ENCODE results near the gene POGZ.
"Not testable (repeated sequence)": the region's sequence is repeated elsewhere in the genome, so short reads cannot be mapped to it uniquely, and the experiment has no call there.

Gene POGZ

GRCh38 chr1:151478140-151478812, 19.0 kb upstream of the POGZ start:
- DNase-seq (ENCODE audit: low read depth, low spot score) = no peak

GRCh38 chr1:151477066-151477465, 17.8 kb upstream of the POGZ start:
- DNase-seq (ENCODE audit: low read depth, low spot score) = no peak

GRCh38 chr1:151476083-151476482, 16.8 kb upstream of the POGZ start:
- no peak for DNase-seq (ENCODE audit: low read depth, low spot score)

- DNase-seq (ENCODE audit: low read depth, low spot score) = no peak
Measured at GRCh38 chr1:151475175-151475574, 15.9 kb upstream of the POGZ start.

- DNase-seq (ENCODE audit: low read depth, low spot score) = no peak
Measured at GRCh38 chr1:151474745-151475144, 15.5 kb upstream of the POGZ start.

GRCh38 chr1:151472856-151473731, 13.8 kb upstream of the POGZ start:
- DNase-seq (ENCODE audit: low read depth, low spot score) = no peak

- no peak for DNase-seq (ENCODE audit: low read depth, low spot score)
Measured at GRCh38 chr1:151465026-151465425, 5.7 kb upstream of the POGZ start.

GRCh38 chr1:151461694-151462093, 2.4 kb upstream of the POGZ start:
- DNase-seq (ENCODE audit: low read depth, low spot score) = no peak

GRCh38 chr1:151458802-151459330, 428 bp downstream of the POGZ start:
- DNase-seq (ENCODE audit: low read depth, low spot score) = no peak

GRCh38 chr1:151457911-151458801, 1.1 kb downstream of the POGZ start:
- peak; percentile 70 for DNase-seq (ENCODE audit: low read depth, low spot score)

GRCh38 chr1:151455966-151456365, 3.3 kb downstream of the POGZ start:
- no peak for DNase-seq (ENCODE audit: low read depth, low spot score)

- no peak for DNase-seq (ENCODE audit: low read depth, low spot score)
Measured at GRCh38 chr1:151455231-151455630, 4.1 kb downstream of the POGZ start.

GRCh38 chr1:151447696-151448095, 11.6 kb downstream of the POGZ start:
- DNase-seq (ENCODE audit: low read depth, low spot score) = no peak

GRCh38 chr1:151444783-151445177, 14.5 kb downstream of the POGZ start:
- no peak for DNase-seq (ENCODE audit: low read depth, low spot score)

GRCh38 chr1:151443846-151444782, 15.2 kb downstream of the POGZ start:
- peak; percentile 54 for DNase-seq (ENCODE audit: low read depth, low spot score)

GRCh38 chr1:151437396-151437795, 21.9 kb downstream of the POGZ start:
- not testable (repeated sequence) for DNase-seq (ENCODE audit: low read depth, low spot score)

- no peak for DNase-seq (ENCODE audit: low read depth, low spot score)
Measured at GRCh38 chr1:151436985-151437384, 22.3 kb downstream of the POGZ start.

- no peak for DNase-seq (ENCODE audit: low read depth, low spot score)
Measured at GRCh38 chr1:151435174-151435573, 24.1 kb downstream of the POGZ start.

- DNase-seq (ENCODE audit: low read depth, low spot score) = not testable (repeated sequence)
Measured at GRCh38 chr1:151433827-151434226, 25.5 kb downstream of the POGZ start.

GRCh38 chr1:151428068-151428467, 31.2 kb downstream of the POGZ start:
- no peak for DNase-seq (ENCODE audit: low read depth, low spot score)

GRCh38 chr1:151425103-151425502, 34.2 kb downstream of the POGZ start:
- DNase-seq (ENCODE audit: low read depth, low spot score) = no peak

All from brain pericyte (primary cell).